ENCODE data around the gene LRRC74B.
"Not testable (repeated sequence)": the region's sequence is repeated elsewhere in the genome, so short reads cannot be mapped to it uniquely, and the experiment has no call there.

DNA sequence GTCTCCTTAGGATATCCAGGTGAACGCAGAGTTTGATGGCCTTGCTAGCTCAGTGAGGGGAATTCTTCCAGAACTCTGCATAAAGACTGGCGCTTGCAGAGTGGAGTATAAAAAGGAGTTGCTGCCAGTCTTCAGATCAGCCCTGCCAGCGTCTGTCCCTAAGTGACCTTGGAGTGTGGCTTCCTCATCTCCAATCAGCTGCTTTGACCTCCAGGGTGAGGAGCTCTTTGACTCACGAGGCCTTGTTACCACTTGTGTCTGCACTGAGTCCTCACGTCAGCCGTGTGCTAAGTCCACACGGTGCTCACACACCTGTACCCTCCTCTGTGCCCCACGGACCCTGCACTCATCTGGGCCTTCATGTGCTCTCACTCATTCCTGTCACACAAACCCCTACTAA lies 14.6 kb downstream of the LRRC74B start:
- TF ChIP-seq, protein P1, sequence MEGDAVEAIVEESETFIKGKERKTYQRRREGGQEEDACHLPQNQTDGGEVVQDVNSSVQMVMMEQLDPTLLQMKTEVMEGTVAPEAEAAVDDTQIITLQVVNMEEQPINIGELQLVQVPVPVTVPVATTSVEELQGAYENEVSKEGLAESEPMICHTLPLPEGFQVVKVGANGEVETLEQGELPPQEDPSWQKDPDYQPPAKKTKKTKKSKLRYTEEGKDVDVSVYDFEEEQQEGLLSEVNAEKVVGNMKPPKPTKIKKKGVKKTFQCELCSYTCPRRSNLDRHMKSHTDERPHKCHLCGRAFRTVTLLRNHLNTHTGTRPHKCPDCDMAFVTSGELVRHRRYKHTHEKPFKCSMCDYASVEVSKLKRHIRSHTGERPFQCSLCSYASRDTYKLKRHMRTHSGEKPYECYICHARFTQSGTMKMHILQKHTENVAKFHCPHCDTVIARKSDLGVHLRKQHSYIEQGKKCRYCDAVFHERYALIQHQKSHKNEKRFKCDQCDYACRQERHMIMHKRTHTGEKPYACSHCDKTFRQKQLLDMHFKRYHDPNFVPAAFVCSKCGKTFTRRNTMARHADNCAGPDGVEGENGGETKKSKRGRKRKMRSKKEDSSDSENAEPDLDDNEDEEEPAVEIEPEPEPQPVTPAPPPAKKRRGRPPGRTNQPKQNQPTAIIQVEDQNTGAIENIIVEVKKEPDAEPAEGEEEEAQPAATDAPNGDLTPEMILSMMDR (IDR thresholded peaks at IDR 0.05): not testable (repeated sequence)
- not testable (repeated sequence) for TF ChIP-seq ZFX (IDR thresholded peaks at IDR 0.05; ENCODE audit: borderline replicate concordance)

Measured in 22Rv1 (cell line).